Heart right ventricle (tissue), 16 donors: ENCODE measurements around the gene NT5M. TPM values are rescaled to one million over a fixed set of nuclear protein-coding genes. Genes with fewer than 3 reads are reported as not detected.

Experiments
- ATAC-seq, 8 donors: fragments of 200-7000 bp; cut with Tn5 transposase; one replicate each; pipeline ENCODE4 v1.9.1; 2020; ENCODE audit warnings: mild to moderate bottlenecking in 8 of 8, moderate library complexity in 8 of 8, moderate number of reproducible peaks in 1 of 8
- DNase-seq, 2 donors: peaks; one replicate each; pipeline ENCODE4 v3.0.0-alpha.2; 2020
- H3K27ac ChIP-seq, 10 donors: fragments of 200-600 bp; sonication (generic) in 2 of 10; one replicate each; pipeline versions ENCODE4 v1.5.0 to v1.8.0; 2020 to 2022; ENCODE audit warnings: mild to moderate bottlenecking in 3 of 10
- H3K27me3 ChIP-seq, 7 donors: fragments of 200-600 bp; one replicate each; pipeline ENCODE4 v1.8.0; 2021 to 2022; ENCODE audit warnings: mild to moderate bottlenecking in 2 of 7
- H3K36me3 ChIP-seq, 9 donors: fragments of 200-600 bp; sonication (generic) in 1 of 9; one replicate each; pipeline versions ENCODE4 v1.5.0 to v1.8.0; 2020 to 2022; ENCODE audit warnings: mild to moderate bottlenecking in 2 of 9
- H3K4me1 ChIP-seq, 9 donors: fragments of 200-600 bp; sonication (generic) in 1 of 9; one replicate each; pipeline versions ENCODE4 v1.5.0 to v1.8.0; 2020 to 2022; ENCODE audit warnings: mild to moderate bottlenecking in 4 of 9
- H3K4me3 ChIP-seq, 10 donors: fragments of 200-600 bp; sonication (generic) in 2 of 10; one replicate each; pipeline versions ENCODE4 v1.5.0 to v1.8.0; 2020 to 2022; ENCODE audit warnings: mild to moderate bottlenecking in 7 of 10, moderate library complexity in 2 of 10
- H3K9me3 ChIP-seq, 11 donors: fragments of 200-600 bp in 10 of 11; sonication (generic) in 2 of 11; one replicate each; pipeline versions ENCODE4 v1.5.0 to v1.8.0; 2013 to 2022; ENCODE audit warnings: mild to moderate bottlenecking in 2 of 11, control low read depth in 1 of 11, moderate library complexity in 1 of 11
- WGBS, 2 donors: extraction: QIAGEN DNeasy Blood & Tissue Kit; methylation state at CpG; one replicate each; pipeline ENCODE4 v1.1.7; 2013; ENCODE audit warnings: inconsistent platforms in 1 of 2; 5-methylcytosine and 5-hydroxymethylcytosine counted together
- intact Hi-C, 10 donors: fragments of 100-400 bp; cut with DNase I; formaldehyde crosslinking; loops; one replicate each; pipeline versions ENCODE4 v1.11.1 to v1.14.2; 2022
- polyA plus RNA-seq, 2 donors: library from polyadenylated mRNA; stranded (reverse); fragments of 200-250 nt; gene quantifications; one replicate each; pipeline ENCODE4 v1.2.3, GENCODE V29; 2013
- total RNA-seq, 10 donors: library from RNA; stranded (reverse); fragmentation: NEBNext Ultra II Directional in 3 of 10; extraction: Animal tissue kit (Norgen Biotek cat#: 25700) in 3 of 10; gene quantifications; one replicate each; pipeline versions ENCODE4 v1.2.1 to v1.2.4, GENCODE V29; 2021 to 2023
- TF ChIP-seq, protein P1 (sequence below), 9 donors: fragments of 200-600 bp; sonication (generic) in 2 of 9; IDR thresholded peaks; one replicate each; pipeline versions ENCODE4 v1.5.0 to v1.8.0; 2021 to 2022; ENCODE audit warnings: antibody characterized with exemption in 9 of 9, mild to moderate bottlenecking in 5 of 9, moderate library complexity in 1 of 9
- donor health status: Arrhythmogenic right ventricular cardiomyopathy.
- donor health status: ischemic (EF 13 %, LVEDD 7.1; RV severe dilation, severe dysfunction).
- donor health status: healthy with polysubstance abuse.
- donor health status: DM: no; HTN: yes; CAD: no.
- donor health status: DM: no; HTN: no; CAD: no.
- donor health status: ischemic (EF 25% LVEDD 6.9; RV normal size, moderate dysfunction).
- donor health status: ischemic (EF 25% LVEDD 5.7; RV mildly dilated, moderate dysfunction).
- donor health status: healthy.
- donor health status: DM: yes; HTN: yes; CAD: no.
- donor health status: Ischemic cardiomyopathy.
- donor health status: ischemic (EF 35%, LVEDD 5.7; RV mildly dilated, moderate dysfunction).
- donor health status: nonischemic (EF 11% LVEDD 7.7; RV severe dilation, severe dysfunction).
- donor health status: DM: yes; HTN: yes; CAD: no.
- donor health status: PGD.
- donor health status: ischemic (EF 29% LVEDD 5.4; RV normal size, mild dysfunction).
- donor health status: nonischemic (EF 23%, LVEDD 6.1; RV moderate dilation, normal function).

NT5M gene
- total and polyA plus RNA-seq, 12 donors = 4.9 to 15.8 (median 9.8) TPM

DNA sequence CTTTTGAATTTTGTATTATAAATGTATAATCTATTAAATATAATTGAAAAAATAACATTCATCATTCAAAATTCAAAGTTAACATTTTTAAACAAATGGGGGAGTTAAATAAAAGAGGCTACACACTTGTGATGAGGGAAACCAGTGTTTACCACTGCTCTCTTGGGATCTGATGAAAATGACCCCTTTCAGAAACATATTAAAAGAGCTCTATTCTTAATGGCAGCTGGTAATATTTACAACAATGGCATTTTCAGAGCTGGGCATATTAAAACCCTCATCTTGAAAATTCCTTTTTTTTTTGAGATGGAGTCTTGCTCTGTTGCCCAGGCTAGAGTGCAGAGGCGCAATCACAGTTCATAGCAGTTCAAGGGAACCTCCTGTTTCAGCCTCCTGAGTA, 46.9 kb upstream of the NT5M start:
- ATAC-seq = no peak
- TF ChIP-seq, protein P1, sequence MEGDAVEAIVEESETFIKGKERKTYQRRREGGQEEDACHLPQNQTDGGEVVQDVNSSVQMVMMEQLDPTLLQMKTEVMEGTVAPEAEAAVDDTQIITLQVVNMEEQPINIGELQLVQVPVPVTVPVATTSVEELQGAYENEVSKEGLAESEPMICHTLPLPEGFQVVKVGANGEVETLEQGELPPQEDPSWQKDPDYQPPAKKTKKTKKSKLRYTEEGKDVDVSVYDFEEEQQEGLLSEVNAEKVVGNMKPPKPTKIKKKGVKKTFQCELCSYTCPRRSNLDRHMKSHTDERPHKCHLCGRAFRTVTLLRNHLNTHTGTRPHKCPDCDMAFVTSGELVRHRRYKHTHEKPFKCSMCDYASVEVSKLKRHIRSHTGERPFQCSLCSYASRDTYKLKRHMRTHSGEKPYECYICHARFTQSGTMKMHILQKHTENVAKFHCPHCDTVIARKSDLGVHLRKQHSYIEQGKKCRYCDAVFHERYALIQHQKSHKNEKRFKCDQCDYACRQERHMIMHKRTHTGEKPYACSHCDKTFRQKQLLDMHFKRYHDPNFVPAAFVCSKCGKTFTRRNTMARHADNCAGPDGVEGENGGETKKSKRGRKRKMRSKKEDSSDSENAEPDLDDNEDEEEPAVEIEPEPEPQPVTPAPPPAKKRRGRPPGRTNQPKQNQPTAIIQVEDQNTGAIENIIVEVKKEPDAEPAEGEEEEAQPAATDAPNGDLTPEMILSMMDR (IDR thresholded peaks at IDR 0.05) = no peak
- intact Hi-C loops = no loop called here

DNA sequence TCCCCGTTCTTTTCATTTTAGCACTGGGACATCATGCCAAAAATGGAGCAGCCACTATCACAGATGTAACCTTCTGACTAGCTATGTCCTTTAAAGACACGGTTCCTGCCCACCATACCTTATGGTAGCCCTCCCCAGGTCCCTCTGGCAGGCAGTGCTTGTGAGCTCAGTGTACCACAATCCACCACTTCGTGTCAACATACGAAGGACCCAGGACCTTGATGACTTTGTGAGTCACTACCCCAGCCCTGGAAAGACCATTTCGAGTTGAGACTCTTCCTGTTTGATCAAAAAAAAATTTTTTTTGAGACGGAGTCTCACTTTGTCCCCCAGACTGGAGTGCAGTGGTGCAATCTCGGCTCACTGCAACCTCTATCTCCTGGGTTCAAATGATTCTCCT, 45.2 kb upstream of the NT5M start:
- intact Hi-C loops = no loop called here
- H3K4me1 ChIP-seq = no peaks in the 10 kb centered on the region
- no peak overlapping the region for H3K4me3 ChIP-seq
- no peaks in the 10 kb centered on the region for H3K27me3 ChIP-seq
- H3K27ac ChIP-seq = no peak overlapping the region
- TF ChIP-seq, protein P1 (IDR thresholded peaks at IDR 0.05) = no peak
- 83 to 92% methylated on average over 7 of the region's 7 CpGs for WGBS, 2 donors
- no peak for ATAC-seq
- peaks cover 0 to 100% (median 79%) of the 10 kb centered on the region in 9 donors for H3K36me3 ChIP-seq
- no peak for DNase-seq
- H3K9me3 ChIP-seq = no peaks in the 10 kb centered on the region

More for the DNA sequence above, 46.9 kb upstream of the NT5M start:
- WGBS, 2 donors = 100% methylated on average over 1 of the region's 1 CpG
- Histone ChIP-seq H3K27ac (no peak overlapping the region), H3K4me1 (peaks cover 0 to 4% (median 0%) of the 10 kb centered on the region in 9 donors), H3K27me3 (no peaks in the 10 kb centered on the region), H3K36me3 (peaks cover 0 to 100% (median 76%) of the 10 kb centered on the region in 9 donors), H3K9me3 (no peaks in the 10 kb centered on the region), H3K4me3 (no peak overlapping the region)
- DNase-seq = no peak

GRCh38 chr17:17258998-17259397, 44.2 kb upstream of the NT5M start:
- Histone ChIP-seq H3K4me3 (no peak overlapping the region), H3K27ac (no peak overlapping the region), H3K36me3 (peaks cover 0 to 100% (median 77%) of the 10 kb centered on the region in 9 donors), H3K4me1 (no peaks in the 10 kb centered on the region), H3K9me3 (no peaks in the 10 kb centered on the region), H3K27me3 (no peaks in the 10 kb centered on the region)
- DNase-seq = no peak
- ATAC-seq = no peak
- intact Hi-C loops = no loop called here
- 87 to 92% methylated on average over 4 of the region's 4 CpGs for WGBS, 2 donors
- TF ChIP-seq, protein P1 (IDR thresholded peaks at IDR 0.05) = no peak

DNA sequence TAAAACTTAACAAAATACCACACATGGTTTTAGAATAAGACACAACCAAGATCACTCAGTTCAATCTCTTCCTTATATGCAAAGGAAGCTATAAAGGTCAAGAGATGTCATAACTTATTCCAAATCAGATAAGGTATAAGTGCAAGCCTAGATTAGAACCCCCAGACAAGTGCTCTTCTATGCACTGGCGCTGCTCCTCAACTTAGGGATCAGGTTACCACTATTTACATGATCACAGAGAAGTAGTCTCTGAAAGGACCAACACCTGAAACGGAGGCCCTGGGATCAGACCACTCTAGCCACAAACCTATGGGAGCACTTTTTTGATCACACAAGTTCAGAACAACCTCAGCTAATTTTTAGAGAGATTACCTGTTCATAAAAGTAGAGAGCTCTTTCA, 38.7 kb upstream of the NT5M start:
- DNase-seq = no peak
- H3K9me3 ChIP-seq = no peaks in the 10 kb centered on the region
- no peak overlapping the region for H3K27ac ChIP-seq
- no peak for ATAC-seq
- intact Hi-C loops = no loop called here
- no peaks in the 10 kb centered on the region for H3K27me3 ChIP-seq
- H3K36me3 ChIP-seq = peaks cover 0 to 100% (median 78%) of the 10 kb centered on the region in 9 donors
- TF ChIP-seq, protein P1 (IDR thresholded peaks at IDR 0.05) = no peak
- no peaks in the 10 kb centered on the region for H3K4me1 ChIP-seq
- no peak overlapping the region for H3K4me3 ChIP-seq
- 64 to 66% methylated on average over 2 of the region's 2 CpGs for WGBS, 2 donors
